Activated B cell treated with CpG ODN at 0.5 μM for 24 hours (primary cell): ENCODE results near the gene SMAGP. TPM values are rescaled to one million over a fixed set of nuclear protein-coding genes. Genes with fewer than 3 reads are reported as not detected.

ENCODE experiments used
- ATAC-seq: fragments of 200-7000 bp; cut with Tn5 transposase; one replicate; pipeline ENCODE4 v1.10.0; 2021; ENCODE audit warnings: low read depth, mild to moderate bottlenecking, moderate library complexity
- CTCF ChIA-PET: fragments of 350-600 bp; sonication (Branson Sonifier 250); formaldehyde crosslinking; loops from one replicate; lab custom pipeline; 2021; ENCODE audit warnings: antibody characterized with exemption; lab: Charles Lee
- POLR2A ChIA-PET: fragments of 350-600 bp; sonication (Branson Sonifier 250); formaldehyde crosslinking; loops from one replicate; lab custom pipeline; 2021; ENCODE audit warnings: antibody characterized with exemption; lab: Charles Lee
- DNase-seq: peaks from one replicate; pipeline ENCODE4 v3.0.0; 2022
- H3K27ac Mint-ChIP-seq: one replicate; pipeline ENCODE4 v1.8.0; 2020; ENCODE audit warnings: mixed read lengths
- H3K27me3 Mint-ChIP-seq: one replicate; pipeline ENCODE4 v1.8.0; 2021; ENCODE audit warnings: mixed read lengths
- H3K36me3 Mint-ChIP-seq: one replicate; pipeline ENCODE4 v1.8.0; 2021; ENCODE audit warnings: low read depth, mixed read lengths
- H3K4me1 Mint-ChIP-seq: one replicate; pipeline ENCODE4 v1.8.0; 2021; ENCODE audit warnings: mixed read lengths
- H3K4me3 Mint-ChIP-seq: one replicate; pipeline ENCODE4 v1.8.0; 2020; ENCODE audit warnings: mild to moderate bottlenecking, mixed read lengths
- H3K9me3 Mint-ChIP-seq: one replicate; pipeline ENCODE4 v1.8.0; 2020; ENCODE audit warnings: mixed read lengths
- CTCF ChIP-seq: fragments of 200-600 bp; IDR thresholded peaks from one replicate; pipeline ENCODE4 v1.8.0; 2022; ENCODE audit warnings: antibody characterized with exemption, mild to moderate bottlenecking
- intact Hi-C: fragments of 100-400 bp; cut with micrococcal nuclease; formaldehyde crosslinking; loops from one replicate; pipeline ENCODE4 v1.15.1; 2024
- total RNA-seq: library from RNA; stranded (reverse); gene quantifications from 2 replicates; pipeline ENCODE4 v1.2.3, GENCODE V29; 2022

SMAGP gene
- total RNA-seq, 1 donor from 2014 or later, result 11.5 TPM

GRCh38 chr12:51247523-51248206 lies 22.6 kb downstream of the SMAGP start:
- peak overlapping the region; percentile 59 for H3K27ac Mint-ChIP-seq
- H3K9me3 Mint-ChIP-seq, result no peaks in the 10 kb centered on the region
- ATAC-seq (no peak), DNase-seq (no peak)
- ChIA-PET POLR2A (interaction anchor here (1.8 kb wide), 1 partner anchor 9 kb away, joined by 13 read pairs; the partner anchor contains the start of gene DAZAP2), CTCF (interaction anchor here (0.7 to 1.6 kb wide), 2 partner anchors 15 to 93 kb away, joined by 3 to 5 read pairs; no protein-coding TSS in a partner anchor)
- intact Hi-C loops, result loop anchor here (1.0 kb wide), 1 partner anchor 8 kb away; no protein-coding TSS in a partner anchor
- no peak overlapping the region for H3K4me3 Mint-ChIP-seq
- H3K36me3 Mint-ChIP-seq, result peaks cover 45% of the 10 kb centered on the region
- no peak for TF ChIP-seq CTCF
- H3K4me1 Mint-ChIP-seq, result peaks cover 40% of the 10 kb centered on the region
- no peaks in the 10 kb centered on the region for H3K27me3 Mint-ChIP-seq

- Mint-ChIP-seq H3K36me3 (peaks cover 54% of the 10 kb centered on the region), H3K9me3 (no peaks in the 10 kb centered on the region), H3K27me3 (no peaks in the 10 kb centered on the region), H3K27ac (peak overlapping the region; percentile 87), H3K4me3 (no peak overlapping the region), H3K4me1 (peaks cover 49% of the 10 kb centered on the region)
- DNase-seq (no peak), ATAC-seq (peak; percentile 20)
- TF ChIP-seq CTCF, result no peak
- ChIA-PET CTCF (interaction anchor here (1.6 kb wide), 1 partner anchor 95 kb away, joined by 5 read pairs; no protein-coding TSS in a partner anchor), POLR2A (interaction anchor here (0.6 to 1.8 kb wide), 3 partner anchors 8 to 20 kb away, joined by 4 to 13 read pairs (median 6); partner anchors contain the start of gene DAZAP2)
- intact Hi-C loops, result no loop called here
These were observed 23.9 kb downstream of the SMAGP start for GRCh38 chr12:51246254-51246853.

- peak overlapping the region; percentile 87 for H3K27ac Mint-ChIP-seq
- ChIA-PET CTCF (no interaction called here), POLR2A (interaction anchor here (0.6 to 0.9 kb wide), 3 partner anchors 15 to 76 kb away, joined by 3 to 6 read pairs (median 4); no protein-coding TSS in a partner anchor)
- TF ChIP-seq CTCF, result no peak
- no peak overlapping the region for H3K4me3 Mint-ChIP-seq
- H3K9me3 Mint-ChIP-seq, result no peaks in the 10 kb centered on the region
- H3K27me3 Mint-ChIP-seq, result no peaks in the 10 kb centered on the region
- no peak for DNase-seq
- intact Hi-C loops, result no loop called here
- ATAC-seq, result no peak
- peaks cover 58% of the 10 kb centered on the region for H3K36me3 Mint-ChIP-seq
- peaks cover 56% of the 10 kb centered on the region for H3K4me1 Mint-ChIP-seq
These were observed 24.6 kb downstream of the SMAGP start for GRCh38 chr12:51245476-51246253.

DNA sequence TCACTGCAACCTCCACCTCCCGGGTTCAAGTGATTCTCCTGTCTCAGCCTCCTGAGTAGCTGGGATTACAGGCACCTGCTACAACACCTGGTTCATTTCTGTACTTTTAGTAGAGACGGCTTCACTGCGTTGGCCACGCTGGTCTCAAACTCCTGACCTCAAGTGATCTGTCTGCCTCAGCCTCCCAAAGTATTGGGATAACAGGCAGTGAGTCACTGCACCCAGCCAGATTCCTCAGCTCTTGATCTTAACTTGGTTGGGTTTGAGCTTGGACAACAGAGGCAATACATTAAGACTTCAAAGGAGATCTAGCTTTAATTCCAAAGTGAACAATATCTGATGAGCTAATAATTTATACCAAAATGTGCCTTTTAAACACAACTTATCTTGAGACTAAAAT lies 25.9 kb downstream of the SMAGP start:
- Mint-ChIP-seq H3K4me3 (no peak overlapping the region), H3K27me3 (no peaks in the 10 kb centered on the region), H3K9me3 (no peaks in the 10 kb centered on the region), H3K36me3 (peaks cover 61% of the 10 kb centered on the region), H3K27ac (peak overlapping the region; percentile 27), H3K4me1 (peaks cover 67% of the 10 kb centered on the region)
- intact Hi-C loops, result no loop called here
- ChIA-PET CTCF (interaction anchor here (1.0 to 1.2 kb wide), 2 partner anchors 28 to 97 kb away, joined by 3 read pairs; no protein-coding TSS in a partner anchor), POLR2A (interaction anchor here (1.1 to 2.4 kb wide), 5 partner anchors 9 to 82 kb away, joined by 3 to 12 read pairs (median 6); partner anchors contain the start of genes POU6F1 and SMAGP)
- DNase-seq, result no peak
- ATAC-seq, result no peak
- no peak for TF ChIP-seq CTCF
